NCI-H1092 (cell line): Measurements from ENCODE around the gene FBXL22.

ENCODE experiments used
- DNase-seq: peaks from one replicate; lab custom pipeline; 2025; lab: John Stamatoyannopoulos, UW

FBXL22 gene

GRCh38 chr15:63593705-63594671, 3.2 kb upstream of the FBXL22 start:
- DNase-seq: no peak

DNA sequence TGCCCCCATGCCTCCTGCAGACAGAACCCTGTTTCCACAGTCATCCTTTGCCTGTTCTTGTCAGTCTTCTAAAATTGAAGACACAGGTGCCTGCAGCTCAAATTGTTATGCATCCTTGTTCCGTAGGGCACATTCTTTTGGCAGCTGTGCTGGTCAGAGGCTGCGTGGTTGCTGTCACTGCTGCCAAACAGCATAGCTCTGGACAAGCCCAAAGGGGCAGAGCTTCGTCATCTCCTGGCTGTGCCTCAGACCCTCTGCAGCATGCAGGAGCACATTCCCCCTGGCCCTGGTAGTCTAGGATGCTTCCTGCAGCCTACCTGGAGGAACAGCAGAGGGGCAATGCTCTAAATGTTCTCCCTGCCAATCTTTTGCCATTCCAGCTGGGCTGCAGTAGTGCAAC, 2.1 kb upstream of the FBXL22 start:
- no peak for DNase-seq

DNA sequence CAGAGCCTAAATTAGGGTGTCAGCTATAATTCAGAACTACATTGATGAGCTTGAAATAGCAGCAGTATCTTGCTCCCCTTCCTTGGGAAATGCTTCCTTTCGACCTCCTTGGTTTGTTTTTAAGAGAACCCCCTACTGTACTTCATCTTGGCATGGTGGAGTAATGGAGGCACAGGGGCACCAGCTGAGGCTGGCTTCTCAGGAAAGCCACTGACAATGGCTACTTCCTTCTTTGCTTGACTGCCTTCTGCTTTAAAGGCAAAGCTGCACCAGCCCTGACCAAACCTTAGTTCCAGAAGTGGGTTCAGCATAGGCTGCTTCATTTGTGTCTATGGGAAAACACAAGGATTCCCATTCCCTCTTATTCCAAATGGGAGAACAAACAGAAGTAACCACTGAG, 1.5 kb upstream of the FBXL22 start:
- DNase-seq: no peak

GRCh38 chr15:63596676-63597037, 530 bp upstream of the FBXL22 start:
- no peak for DNase-seq

- no peak for DNase-seq
Observed at GRCh38 chr15:63597821-63598220, 634 bp downstream of the FBXL22 start.

DNA sequence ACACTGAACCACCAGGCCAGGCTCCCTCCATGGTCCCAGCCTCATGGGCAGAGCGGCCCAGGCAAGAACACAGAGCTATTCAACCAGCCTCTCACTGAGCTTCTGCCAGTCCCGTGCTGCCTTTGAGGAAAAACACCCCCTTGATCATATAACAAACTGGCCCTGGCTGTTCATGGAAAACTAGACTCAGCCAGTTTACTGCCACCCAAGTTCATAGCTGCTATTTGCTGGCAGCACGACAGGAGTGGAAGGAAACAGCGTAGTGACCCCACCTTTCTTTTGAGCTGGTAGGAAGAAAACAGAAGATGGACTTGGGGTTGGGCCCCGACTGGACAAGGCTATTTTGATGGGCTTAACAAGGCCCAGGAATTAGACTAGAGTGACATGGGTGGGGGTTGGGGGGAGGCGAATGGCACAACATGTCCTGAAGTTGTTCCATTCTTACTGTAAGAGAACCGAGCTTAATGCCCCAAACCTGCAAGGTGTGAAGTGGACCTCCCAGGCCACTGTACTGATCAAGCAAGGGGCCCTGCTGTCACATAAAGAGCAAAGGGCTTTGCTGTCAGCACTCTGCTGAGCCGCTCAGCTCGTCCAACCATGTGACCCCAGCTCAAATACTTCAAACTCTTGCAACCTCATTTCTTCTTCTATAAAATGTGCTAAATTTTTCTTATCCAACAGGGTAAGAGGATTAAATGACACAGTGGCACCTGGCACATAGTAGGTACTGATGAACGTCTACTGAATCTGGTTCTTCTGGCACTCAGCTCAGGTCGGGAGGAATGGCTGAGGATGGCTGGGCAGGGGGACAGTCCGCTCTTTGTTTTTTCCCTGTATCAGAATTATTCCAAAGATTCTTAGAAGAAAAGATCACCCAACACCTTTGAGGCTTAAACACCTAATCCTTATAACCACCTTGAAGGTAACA, 1.6 kb downstream of the FBXL22 start:
- DNase-seq: no peak

DNA sequence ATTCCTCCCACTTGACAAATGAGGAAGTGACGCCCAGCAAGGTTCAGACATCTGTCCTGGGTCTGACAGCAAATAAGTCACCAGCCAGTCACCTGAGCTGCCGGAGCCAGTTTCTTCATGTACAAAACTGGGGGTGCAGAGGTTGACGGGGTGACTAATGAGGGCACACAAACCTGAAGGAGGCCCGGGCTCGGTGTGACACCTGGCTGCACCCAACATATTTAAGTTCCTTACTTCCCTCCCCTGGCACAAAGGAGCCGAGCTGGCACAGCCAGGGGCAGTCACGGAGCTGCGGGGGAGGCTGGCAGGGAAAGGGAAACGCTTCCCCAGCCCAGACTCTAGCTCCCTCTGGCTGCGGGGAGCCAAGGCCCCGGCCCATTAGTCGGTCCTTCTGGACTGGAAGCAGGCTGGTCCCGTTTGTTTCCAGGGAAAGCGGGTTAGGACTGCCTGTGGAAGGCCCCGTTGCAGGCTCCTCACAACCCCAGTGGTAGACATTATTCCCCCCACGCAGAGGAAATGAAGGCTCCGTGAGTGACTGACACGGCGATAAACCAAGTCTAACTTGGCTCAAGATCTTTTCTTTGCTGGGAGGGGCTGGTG, 2.3 kb downstream of the FBXL22 start:
- DNase-seq: no peak

DNA sequence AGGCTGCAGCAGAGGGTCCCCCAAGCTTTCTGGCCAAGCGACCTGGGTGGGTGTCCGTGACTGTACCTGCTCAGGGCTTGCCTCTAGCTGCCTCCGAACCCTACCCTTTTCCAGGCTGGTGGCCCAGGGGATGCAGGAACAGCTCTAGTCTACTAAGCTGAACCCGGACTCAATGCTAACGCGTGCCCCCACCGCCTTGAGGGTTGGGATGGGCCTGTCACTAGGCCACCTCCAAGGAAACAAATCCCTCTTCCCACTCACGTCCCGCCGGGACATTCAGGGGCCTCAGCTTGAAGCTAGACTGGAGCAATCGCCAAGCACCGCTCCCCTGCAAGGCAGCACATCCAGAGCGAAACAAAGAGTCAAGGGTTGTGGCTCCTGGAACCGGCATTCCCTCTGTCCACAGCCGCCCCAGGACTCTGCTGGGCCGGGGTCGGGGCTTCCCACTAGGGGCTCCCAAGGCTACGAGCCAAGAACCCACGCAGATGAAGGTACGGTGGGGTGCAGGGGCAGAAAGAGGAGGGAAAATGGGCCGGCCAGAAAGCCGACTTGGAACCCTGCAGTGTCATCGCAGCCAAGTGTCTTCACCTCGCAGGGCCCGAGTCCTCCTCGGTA, 2.9 kb downstream of the FBXL22 start:
- no peak for DNase-seq

GRCh38 chr15:63600616-63601025, 3.4 kb downstream of the FBXL22 start:
- DNase-seq: peak; percentile 90

DNA sequence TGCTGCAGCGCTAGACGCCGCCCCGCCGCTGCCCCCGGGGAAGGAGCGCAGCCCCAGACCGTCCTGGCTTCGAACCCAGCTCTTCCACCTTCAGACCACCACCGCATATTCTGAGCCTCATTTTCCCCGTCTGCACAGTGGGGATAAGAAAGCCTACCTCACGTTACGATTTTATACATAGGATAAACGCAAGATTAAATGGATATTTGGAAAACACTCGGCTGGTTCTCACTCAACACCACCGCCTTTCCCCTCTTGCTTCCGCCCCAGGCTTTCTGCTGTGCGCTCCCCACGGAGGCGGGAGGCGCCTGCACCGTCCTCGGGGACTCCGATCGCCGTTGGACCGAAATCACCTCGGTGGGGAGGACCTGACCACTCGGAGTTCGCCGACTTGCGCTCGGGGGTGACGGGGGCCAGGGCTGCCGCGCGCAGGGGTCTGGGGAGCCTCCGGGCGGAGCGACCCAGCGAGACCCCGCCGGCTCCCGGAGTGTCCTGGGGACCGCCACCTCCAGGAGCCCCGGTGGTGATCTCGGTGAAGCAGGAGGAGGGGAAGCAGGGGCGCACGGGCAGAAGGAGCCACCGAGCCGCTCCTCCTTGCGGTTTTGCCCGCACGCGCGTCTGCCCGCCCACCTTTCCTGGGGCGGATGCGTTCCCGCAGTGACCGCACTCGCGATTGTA, 4.0 kb downstream of the FBXL22 start:
- peak; percentile 51 for DNase-seq

DNA sequence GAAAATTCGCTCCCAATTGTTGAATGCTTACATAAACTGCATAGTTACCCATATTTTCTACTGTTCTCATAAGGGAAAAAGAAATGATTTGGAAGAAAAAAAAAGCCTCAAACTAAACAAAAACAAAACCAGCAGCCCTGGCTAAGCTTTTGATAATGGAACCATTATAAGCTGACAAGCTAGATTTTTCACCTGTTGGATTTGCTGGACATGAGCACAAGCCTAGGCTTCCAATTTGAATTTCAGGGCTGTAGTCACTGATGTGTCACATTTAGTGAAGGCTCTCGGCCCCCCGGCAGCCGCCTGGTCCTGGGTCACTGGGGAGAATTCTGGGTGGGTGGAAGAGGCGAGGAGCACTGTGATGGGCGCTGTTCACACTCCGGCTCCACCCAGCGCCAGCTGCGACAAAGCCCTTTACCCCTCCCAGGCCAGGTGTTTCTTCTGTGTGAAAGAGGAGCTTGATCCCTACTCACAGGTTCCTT, 4.6 kb downstream of the FBXL22 start:
- DNase-seq: peak; percentile 19

GRCh38 chr15:63602595-63602994, 5.4 kb downstream of the FBXL22 start:
- DNase-seq: no peak

DNA sequence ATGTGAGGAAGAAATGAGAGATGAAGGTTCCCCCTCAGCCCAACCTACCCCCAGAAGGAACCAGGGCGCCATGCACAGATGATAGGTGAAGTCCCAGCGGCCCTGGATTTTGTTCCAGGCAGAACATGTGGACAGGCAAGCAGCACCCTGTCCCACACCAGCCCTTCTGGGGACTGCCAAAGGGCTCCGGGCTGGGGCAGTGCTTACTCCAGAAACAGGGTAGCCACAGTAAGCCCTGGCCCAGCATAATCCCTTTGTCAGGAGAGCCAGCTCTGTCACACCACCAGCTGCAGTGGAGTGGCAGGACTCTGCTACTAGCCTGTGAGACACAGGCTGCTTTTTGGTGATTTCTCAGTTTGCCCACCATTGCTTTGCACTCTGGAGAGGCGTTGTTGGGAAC, 6.3 kb downstream of the FBXL22 start:
- DNase-seq: no peak

- no peak for DNase-seq
Observed at GRCh38 chr15:63604281-63604680, 7.1 kb downstream of the FBXL22 start.

DNA sequence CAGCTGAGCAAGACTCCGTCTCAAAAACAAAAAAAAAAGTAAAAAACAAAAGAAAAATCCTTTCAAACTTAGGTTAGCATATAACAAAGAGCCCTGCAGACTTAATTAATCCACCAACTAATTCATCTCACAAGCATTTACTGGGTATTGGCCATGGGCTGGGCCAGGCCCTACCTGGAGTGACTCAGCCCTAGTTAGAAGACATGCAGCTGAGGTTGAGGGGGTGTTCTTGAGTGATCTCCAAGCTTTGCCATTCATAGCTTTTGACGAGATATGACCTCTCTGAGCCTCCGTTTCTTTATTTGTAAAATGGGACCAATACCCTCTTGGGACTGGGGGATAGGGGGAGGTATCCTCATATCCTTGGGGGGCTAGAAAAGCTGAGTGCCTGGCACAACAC, 7.8 kb downstream of the FBXL22 start:
- DNase-seq: no peak

DNA sequence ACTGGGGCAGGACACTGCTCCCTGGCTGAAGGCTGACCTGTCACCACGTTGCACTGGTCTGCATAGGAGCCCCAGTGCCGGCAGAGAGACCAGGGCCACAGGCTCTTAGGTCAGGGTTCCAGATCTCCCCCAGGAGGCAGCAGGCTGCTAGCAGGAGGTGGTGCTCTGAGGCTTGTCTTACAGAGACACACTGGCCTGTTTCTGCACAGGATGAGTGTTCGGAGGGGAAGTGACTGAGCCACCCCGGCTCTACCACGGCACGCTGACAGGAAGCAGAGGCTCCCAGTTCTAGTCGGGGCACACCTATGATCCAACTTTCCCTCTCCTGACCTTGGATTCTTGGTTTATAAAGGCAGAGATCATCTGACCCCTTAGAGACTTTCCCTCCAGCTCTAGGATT, 8.6 kb downstream of the FBXL22 start:
- no peak for DNase-seq

- DNase-seq: no peak
Observed at GRCh38 chr15:63606308-63606707, 9.1 kb downstream of the FBXL22 start.

GRCh38 chr15:63608989-63609388, 11.8 kb downstream of the FBXL22 start:
- DNase-seq: no peak

- no peak for DNase-seq
Observed at GRCh38 chr15:63609448-63609847, 12.3 kb downstream of the FBXL22 start.

DNA sequence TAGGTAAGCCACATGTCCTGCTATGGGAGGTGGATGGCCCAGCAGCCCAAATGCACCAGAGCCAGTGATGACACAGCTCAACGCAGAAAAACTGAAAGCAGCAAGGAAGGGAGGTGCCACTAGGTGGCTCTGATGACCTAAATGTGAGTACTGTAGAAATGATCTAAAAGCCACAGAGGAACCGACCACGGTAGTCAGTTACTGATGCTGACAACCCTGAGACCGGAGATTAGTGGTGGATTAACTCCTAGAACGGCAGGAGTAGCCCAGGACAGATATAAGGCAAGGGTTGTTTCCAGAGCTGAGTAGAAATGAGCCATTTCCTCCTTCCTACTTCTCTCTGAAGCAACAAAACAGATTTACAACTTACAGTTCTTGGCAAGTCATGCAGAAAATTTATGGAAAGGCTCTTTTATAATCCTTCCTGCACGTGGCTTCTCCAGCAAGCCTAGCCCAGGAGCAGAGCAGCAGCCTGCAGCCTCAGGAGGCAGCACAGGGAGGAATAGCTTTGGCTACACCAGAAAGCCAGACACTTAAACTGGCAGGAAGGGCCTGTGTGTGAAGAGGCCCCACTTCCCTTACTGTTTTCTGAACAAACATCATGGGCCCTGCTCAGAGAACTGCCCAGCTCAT, 13.1 kb downstream of the FBXL22 start:
- DNase-seq: peak; percentile 66

GRCh38 chr15:63611177-63611576, 14.0 kb downstream of the FBXL22 start:
- no peak for DNase-seq
